ENCODE results near the gene IPO8.

The IPO8 gene

GRCh38 chr12:30694412-30695198 lies 1.1 kb downstream of the IPO8 start:
- no peak for TF ChIP-seq CTCF (IDR thresholded peaks at IDR 0.05; ENCODE audit: extremely low read depth, insufficient read depth, missing control alignments)
- in situ Hi-C loops (cut with MboI; ENCODE audit: low pct_unique_long_range_greater_than_20kb, low sequenced_read_pairs, unreplicated experiment), result no loop called here
- DNase-seq (ENCODE audit: low spot score), result peak; percentile 31

DNA sequence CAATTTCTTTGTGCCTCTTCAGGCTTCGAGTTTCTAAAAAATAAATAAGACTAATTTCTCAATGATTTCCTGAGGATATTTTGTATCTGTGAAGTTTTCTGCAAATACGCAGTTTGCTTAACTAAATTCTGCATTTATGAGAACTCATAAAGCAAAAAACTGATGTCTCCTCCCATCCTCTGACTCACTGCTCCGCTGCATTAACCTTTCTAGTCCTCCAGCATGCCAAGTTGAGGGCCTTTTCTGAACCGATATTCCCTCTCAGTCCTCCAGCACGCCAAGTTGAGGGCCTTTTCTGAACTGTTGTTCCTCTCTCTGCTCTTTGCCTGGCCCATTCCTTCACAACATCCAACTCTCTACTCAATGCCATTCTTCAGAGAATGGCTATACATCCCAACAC lies 3.2 kb downstream of the IPO8 start:
- in situ Hi-C loops (cut with MboI; ENCODE audit: low pct_unique_long_range_greater_than_20kb, low sequenced_read_pairs, unreplicated experiment), result no loop called here
- no peak for DNase-seq (ENCODE audit: low spot score)
- no peak for TF ChIP-seq CTCF (IDR thresholded peaks at IDR 0.05; ENCODE audit: extremely low read depth, insufficient read depth, missing control alignments)

DNA sequence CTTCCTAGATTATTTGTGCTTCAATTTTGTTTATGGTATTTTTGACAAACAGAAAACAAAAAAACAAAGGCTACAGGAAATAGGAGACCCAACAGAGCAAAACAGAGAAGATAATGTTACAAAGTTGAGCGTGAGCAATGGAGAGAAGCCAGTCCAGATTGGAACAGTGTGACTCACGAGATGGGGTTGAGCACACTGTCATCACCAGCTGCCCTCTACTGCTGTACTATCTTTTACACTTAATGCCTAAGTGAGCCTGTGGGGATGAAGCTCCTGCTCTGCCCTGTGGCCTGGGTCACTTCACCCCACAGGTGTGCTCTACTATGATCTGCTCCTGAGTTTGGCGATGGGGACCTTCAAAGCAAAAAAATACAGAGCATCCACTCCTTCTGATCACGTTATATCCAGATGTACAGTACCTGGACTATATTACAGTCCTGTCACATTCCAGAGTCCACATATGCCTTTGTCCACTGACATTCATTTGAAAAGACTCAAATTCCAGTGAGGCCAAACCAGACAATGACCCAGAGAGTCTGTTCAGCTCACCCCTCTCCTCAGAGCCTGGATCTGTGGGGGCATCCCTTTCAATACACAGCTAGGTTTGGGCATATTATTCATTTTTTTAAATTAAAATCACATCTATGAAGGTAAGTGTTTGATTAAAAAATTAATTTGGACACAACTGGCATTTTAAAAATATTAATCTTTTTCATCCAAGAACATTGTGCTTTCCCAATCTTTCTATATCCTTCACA lies 4.4 kb downstream of the IPO8 start:
- TF ChIP-seq CTCF (IDR thresholded peaks at IDR 0.05; ENCODE audit: extremely low read depth, insufficient read depth, missing control alignments), result no peak
- no peak for DNase-seq (ENCODE audit: low spot score)

DNA sequence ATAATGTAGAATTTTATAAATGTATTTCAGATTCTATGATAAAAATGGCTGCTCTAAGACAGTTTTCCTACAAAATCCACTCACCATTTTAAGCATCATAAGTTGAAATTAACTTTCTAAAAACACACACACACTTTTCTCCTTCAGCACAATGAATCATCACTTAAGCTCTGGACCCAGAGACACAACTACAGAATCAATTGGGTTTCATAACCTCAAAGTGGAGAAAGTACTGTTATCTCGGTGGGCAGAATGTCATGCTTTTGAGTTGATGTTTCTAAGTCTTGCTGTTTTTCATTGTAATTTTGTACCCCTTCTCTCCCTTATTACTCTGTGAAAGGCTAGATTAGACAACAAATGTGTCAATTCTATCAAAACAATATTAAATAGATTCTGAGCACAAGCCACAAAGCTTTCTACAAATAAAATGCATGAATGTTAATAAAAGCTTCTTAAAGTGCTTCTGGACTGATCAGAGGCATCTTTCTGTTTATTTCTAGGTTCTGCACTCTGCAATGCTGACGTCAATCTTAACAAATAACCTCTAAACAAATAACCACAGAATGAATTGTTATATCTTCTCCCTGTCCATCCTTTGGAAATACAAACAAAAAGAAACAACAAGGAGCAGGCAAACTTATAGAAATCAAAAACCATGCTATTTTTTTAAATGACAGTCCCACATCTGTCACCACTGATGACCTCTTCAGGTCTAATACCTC lies 8.2 kb downstream of the IPO8 start:
- no peak for DNase-seq (ENCODE audit: low spot score)
- in situ Hi-C loops (cut with MboI; ENCODE audit: low pct_unique_long_range_greater_than_20kb, low sequenced_read_pairs, unreplicated experiment), result no loop called here
- TF ChIP-seq CTCF (IDR thresholded peaks at IDR 0.05; ENCODE audit: extremely low read depth, insufficient read depth, missing control alignments), result no peak

More for the DNA sequence above, 4.4 kb downstream of the IPO8 start:
- in situ Hi-C loops (cut with MboI; ENCODE audit: low pct_unique_long_range_greater_than_20kb, low sequenced_read_pairs, unreplicated experiment), result no loop called here

- in situ Hi-C loops (cut with MboI; ENCODE audit: low pct_unique_long_range_greater_than_20kb, low sequenced_read_pairs, unreplicated experiment), result no loop called here
- TF ChIP-seq CTCF (IDR thresholded peaks at IDR 0.05; ENCODE audit: extremely low read depth, insufficient read depth, missing control alignments), result no peak
- DNase-seq (ENCODE audit: low spot score), result no peak
These were observed 16.4 kb downstream of the IPO8 start for GRCh38 chr12:30679241-30679640.

DNA sequence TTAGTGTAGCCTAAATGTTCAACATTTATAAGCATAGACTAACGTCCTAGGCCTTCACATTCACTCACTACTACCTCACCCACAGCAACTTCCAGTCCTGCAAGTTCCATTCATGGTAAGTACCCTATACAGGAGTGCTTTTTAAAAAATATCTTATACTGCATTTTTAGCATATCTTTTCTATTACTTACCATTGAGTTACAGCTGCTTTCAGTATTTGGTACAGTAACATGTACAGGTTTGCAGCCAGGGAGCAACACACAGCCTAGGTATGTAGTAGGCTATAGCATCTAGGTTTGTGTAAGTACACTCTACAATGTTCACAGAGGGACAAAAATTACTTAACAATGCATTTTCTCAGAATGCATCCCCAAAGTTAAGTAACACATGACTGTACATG lies 17.4 kb downstream of the IPO8 start:
- no peak for TF ChIP-seq CTCF (IDR thresholded peaks at IDR 0.05; ENCODE audit: extremely low read depth, insufficient read depth, missing control alignments)
- no peak for DNase-seq (ENCODE audit: low spot score)
- in situ Hi-C loops (cut with MboI; ENCODE audit: low pct_unique_long_range_greater_than_20kb, low sequenced_read_pairs, unreplicated experiment), result no loop called here

Data from GM13977 (cell line).